22Rv1 (cell line): ENCODE results near the gene SPDYA.

Experiments used
- H3K27ac ChIP-seq: fragments of 450-650 bp; 2 replicates; pipeline ENCODE4 v1.5.1; 2017
- ZFX ChIP-seq: fragments of 450-650 bp; IDR thresholded peaks from 2 replicates; pipeline ENCODE4 v1.6.1; 2017; ENCODE audit warnings: antibody characterized with exemption, borderline replicate concordance
- TF ChIP-seq, protein P1 (sequence below): fragments of 450-650 bp; IDR thresholded peaks from 2 replicates; pipeline ENCODE4 v1.5.1; 2017; ENCODE audit warnings: mild to moderate bottlenecking

SPDYA gene

GRCh38 chr2:28868611-28869010 is 58.0 kb downstream of the SPDYA start:
- no peak overlapping the region for H3K27ac ChIP-seq
- no peak for TF ChIP-seq ZFX
- TF ChIP-seq, protein P1, sequence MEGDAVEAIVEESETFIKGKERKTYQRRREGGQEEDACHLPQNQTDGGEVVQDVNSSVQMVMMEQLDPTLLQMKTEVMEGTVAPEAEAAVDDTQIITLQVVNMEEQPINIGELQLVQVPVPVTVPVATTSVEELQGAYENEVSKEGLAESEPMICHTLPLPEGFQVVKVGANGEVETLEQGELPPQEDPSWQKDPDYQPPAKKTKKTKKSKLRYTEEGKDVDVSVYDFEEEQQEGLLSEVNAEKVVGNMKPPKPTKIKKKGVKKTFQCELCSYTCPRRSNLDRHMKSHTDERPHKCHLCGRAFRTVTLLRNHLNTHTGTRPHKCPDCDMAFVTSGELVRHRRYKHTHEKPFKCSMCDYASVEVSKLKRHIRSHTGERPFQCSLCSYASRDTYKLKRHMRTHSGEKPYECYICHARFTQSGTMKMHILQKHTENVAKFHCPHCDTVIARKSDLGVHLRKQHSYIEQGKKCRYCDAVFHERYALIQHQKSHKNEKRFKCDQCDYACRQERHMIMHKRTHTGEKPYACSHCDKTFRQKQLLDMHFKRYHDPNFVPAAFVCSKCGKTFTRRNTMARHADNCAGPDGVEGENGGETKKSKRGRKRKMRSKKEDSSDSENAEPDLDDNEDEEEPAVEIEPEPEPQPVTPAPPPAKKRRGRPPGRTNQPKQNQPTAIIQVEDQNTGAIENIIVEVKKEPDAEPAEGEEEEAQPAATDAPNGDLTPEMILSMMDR, result no peak

- TF ChIP-seq ZFX, result no peak
- TF ChIP-seq, protein P1, result no peak
- H3K27ac ChIP-seq, result peak overlapping the region; percentile 70
Measured at GRCh38 chr2:28869494-28870145, 59.0 kb downstream of the SPDYA start.

- TF ChIP-seq, protein P1, result no peak
- TF ChIP-seq ZFX, result no peak
- peak within 1 kb of the TSS; percentile 70 for H3K27ac ChIP-seq
Measured at GRCh38 chr2:28870146-28870891, 59.7 kb downstream of the SPDYA start, which contains the start of gene TRMT61B. TSS of gene TRMT61B (minus strand) at chr2:28870309. CDS start at chr2:28870277, 32 bp downstream.

DNA sequence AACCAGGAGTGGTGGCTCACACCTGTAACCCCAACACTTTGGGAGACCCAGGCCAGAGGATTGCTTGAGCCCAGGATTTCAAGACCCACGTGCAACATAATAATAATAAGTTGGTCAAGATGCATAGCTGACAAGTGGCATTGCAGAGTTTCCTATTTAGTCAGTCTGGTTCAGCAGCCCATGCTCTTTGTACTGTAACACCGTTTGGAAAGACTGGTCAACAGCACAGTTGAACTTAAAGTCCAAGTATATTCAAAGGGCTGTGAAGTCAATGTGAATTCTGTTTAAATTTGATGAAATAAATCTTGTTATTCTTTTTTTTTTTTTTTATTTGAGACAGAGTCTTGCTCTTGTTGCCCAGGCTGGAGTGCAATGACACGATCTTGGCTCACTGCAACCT is 61.0 kb downstream of the SPDYA start:
- no peak overlapping the region for H3K27ac ChIP-seq
- TF ChIP-seq, protein P1, result no peak
- TF ChIP-seq ZFX, result no peak

DNA sequence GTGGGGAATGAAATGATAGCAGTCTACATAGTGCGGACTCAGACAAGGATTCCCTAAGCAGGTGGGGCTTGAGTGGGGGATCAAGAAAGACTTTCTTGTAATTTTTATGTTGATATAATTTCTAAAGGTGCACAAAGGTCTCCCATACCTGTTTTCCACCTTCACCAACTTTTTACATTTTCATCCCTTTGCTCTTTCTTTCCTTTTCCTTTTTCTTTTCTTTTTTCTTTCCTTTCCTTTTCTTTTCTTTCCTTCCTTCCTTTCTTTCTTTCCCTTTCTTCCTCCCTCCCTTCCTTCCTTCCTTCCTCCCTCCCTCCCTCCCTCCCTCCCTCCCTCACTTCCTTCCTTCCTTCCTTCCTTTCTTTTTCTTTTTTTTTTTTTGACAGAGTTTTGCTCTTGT is 69.6 kb downstream of the SPDYA start:
- H3K27ac ChIP-seq, result no peak overlapping the region
- no peak for TF ChIP-seq ZFX
- TF ChIP-seq, protein P1, result no peak

- H3K27ac ChIP-seq, result peak overlapping the region; percentile 83; the same call in 1 of the 2 replicates
- TF ChIP-seq, protein P1, result no peak
- no peak for TF ChIP-seq ZFX
Measured at GRCh38 chr2:28893488-28893887, 82.9 kb downstream of the SPDYA start.
